Renal cortex interstitium (tissue), 3 donors: ENCODE results near the gene TMEM41B. TPM values are rescaled to one million over a fixed set of nuclear protein-coding genes. Genes with fewer than 3 reads are reported as not detected.

ENCODE experiments used
- polyA plus RNA-seq, 3 donors: library from polyadenylated mRNA; unstranded; fragments of 120-200 nt; gene quantifications; one replicate each; pipeline ENCODE4 v1.2.1, GENCODE V29; 2013; ENCODE audit not compliant: insufficient read length in 3 of 3

The TMEM41B gene
- polyA plus RNA-seq, 3 donors: 33.3 to 45.7 (median 41.0) TPM

Other genes with a start within 250 kb of the TMEM41B start
- gene SCUBE2, start 223.0 kb downstream of the TMEM41B start, polyA plus RNA-seq: 1 to 10 TPM; 5.3 to 6.6 (median 6.3) TPM
- 10 to 100 TPM; 83.9 to 99.4 (median 91.4) TPM for gene DENND5A, start 49.2 kb downstream of the TMEM41B start, polyA plus RNA-seq
- gene IPO7, start 70.1 kb upstream of the TMEM41B start, polyA plus RNA-seq: 100 to 1,000 TPM; 105 to 124 (median 109) TPM
- 10 to 100 TPM; 28.1 to 29.8 (median 29.5) TPM for gene ZNF143, start 146.4 kb upstream of the TMEM41B start, polyA plus RNA-seq